EL (cell line): ENCODE results near the gene PACSIN2.
"Not testable (repeated sequence)": the region's sequence is repeated elsewhere in the genome, so short reads cannot be mapped to it uniquely, and the experiment has no call there.

Experiments used
- DNase-seq: peaks from one replicate; pipeline ENCODE4 v3.0.0-alpha.2; 2016

The PACSIN2 gene

DNA sequence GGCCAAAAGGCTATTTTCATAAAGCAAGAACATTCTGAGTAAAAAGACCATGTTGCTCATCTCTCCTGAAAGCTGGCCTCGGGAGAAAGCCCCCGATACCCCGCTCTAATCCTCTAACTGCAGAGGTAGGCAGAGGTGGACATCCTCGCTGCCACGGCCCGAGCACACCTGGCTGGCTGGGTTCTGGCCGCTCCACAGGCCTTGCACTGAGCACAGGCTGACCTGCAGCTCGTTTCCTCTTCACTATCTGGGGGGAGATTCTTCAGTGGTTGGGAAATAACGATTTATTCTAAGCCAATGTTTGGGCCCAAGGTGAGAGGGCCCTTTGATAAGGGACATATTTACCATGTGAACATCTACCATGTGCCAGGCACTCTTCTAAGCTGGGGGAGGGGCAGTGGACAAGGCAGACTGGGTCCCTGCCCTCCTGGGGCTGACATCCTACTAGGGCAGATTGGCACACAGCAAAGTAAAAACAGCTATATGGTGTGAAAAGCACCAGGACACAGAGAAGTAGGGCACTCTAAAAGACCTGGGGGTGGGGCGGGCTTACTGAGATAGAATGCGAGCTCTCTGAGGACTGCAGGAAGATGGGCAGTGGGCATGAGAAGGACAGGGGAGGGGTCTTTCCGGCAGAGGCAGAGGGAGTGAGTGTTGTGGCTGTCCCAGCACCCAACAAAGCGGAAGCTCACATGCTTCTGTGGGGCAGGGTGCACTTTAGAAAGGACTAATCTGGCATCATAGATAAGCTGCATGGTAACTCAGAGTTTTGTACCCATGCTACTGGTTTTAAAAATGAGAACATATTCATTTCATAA lies 92.4 kb downstream of the PACSIN2 start:
- no peak for DNase-seq

DNA sequence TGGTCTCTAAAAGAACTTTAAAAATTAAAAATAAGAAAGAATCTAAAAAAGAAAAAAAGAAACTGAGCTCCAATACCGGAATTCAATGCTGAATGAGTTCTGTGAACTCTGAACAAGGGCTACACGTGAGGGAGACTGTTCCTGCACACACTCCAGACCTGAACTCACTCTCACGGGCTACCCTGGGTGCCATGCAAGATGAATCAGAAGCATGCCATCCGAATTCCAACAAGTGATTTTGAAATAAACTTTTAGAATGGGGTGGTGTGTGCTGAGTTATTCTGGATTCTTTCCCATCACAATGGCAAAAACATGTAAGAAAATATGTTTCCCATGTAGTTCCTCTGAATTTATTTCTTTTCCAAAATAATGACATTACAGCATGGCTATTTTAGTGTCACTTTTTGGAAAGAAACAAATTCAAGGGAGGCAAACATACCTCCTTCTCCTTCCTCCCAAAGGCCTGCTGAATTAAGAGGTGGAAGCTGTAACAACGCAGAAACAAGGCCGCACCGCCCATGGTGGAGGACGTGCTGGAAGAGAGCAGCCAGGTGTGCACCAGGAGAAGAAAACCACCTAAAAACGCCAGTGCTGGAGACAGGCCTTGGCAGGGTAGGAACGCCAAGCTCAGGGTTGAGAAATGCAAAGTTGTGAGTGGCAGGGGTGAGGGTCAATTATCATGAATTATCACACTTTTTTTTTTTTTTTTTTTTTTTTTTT lies 94.7 kb downstream of the PACSIN2 start:
- peak; percentile 73 for DNase-seq

- DNase-seq = peak; percentile 44
Observed at GRCh38 chr22:42919199-42919598, 95.8 kb downstream of the PACSIN2 start.

DNA sequence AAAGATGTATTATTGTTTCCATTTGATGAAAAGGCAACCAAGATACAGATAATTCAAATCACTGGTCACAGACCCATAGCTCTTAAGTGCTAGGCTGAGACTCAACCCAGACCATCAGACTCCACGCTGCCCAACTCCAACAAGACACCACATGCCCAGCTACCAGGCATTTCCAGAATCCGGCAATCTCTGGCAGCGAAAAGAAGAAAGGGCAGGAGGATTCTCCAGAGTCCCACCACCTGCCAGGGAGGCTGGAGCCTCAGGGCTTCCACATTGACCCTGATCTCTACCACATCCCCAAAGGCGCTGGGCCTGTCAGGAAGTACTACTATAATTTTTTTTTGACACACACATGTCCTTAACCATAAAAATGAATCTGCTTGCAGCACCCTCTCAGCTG lies 96.4 kb downstream of the PACSIN2 start:
- no peak for DNase-seq

GRCh38 chr22:42917358-42917757 lies 97.6 kb downstream of the PACSIN2 start:
- DNase-seq = not testable (repeated sequence)

GRCh38 chr22:42915980-42916765 lies 98.8 kb downstream of the PACSIN2 start:
- DNase-seq = no peak

GRCh38 chr22:42914511-42915076 lies 100.4 kb downstream of the PACSIN2 start:
- DNase-seq = no peak

GRCh38 chr22:42913874-42914510 lies 101.0 kb downstream of the PACSIN2 start:
- no peak for DNase-seq

- DNase-seq = no peak
Observed at GRCh38 chr22:42912059-42912458, 102.9 kb downstream of the PACSIN2 start.

DNA sequence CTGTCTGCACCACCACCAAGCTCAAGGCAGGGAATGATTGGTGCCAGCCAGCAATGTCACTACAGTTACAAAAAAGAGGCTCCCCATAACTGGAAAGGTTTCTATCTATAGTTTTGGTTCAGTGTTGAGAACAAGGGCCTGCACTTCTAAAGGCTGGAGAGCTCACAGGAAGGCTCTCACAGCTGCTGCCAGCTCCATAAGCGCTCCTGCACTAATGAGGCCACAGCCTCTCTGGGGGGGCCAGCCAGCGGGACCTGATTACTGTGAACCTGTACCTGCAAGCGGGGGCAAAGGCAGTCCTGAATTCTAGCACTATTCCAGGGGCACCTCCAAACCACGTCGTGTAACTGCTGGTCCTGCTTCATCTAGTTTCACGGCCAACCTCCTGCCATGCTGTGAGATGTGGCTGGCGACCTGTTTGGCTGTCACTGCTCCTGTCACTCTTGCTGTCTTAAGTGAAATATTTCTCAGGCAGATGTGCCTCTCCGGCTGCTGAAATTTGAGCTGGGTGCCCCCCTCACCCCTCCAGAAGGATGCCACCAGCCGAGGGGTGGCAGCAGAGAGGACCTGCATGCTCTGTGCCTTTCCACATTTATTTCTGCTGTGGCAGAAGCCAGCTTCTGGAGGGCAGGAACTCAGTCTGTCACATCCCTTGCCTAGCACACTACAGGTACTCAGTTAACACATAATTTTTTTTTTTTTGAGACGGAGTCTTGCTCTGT lies 104.6 kb downstream of the PACSIN2 start:
- no peak for DNase-seq

DNA sequence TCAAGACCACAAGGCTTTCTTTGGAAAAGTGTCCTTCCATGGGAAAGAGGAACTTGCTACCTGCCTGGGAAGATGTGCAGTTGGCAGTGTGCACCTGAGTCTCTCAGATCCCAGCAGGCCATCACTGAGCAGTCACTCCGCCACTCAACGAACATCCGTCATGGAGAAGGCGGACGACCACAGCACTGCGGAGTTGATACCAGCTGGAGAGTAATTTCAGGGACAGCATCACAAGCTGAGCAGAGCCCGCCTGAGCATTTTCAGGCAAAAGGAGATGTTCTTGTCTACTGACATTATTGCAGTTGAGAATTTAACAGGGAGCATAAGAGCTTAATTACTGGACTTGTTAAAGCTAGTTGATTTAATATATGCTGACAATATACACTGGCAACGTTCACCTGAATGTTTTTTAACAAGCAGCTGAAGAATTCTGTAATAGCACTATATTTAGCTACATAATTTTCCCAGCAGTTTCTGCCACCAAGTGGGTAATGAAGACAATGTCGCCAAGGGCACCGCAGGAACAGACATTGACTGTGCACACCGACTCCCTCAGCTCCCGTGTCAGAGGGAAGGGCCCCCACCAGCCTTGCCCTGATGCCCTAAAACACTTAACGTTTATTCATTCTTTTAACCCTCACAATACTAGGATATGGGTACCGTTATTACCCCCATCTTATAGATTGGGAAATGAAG lies 105.4 kb downstream of the PACSIN2 start:
- no peak for DNase-seq

GRCh38 chr22:42908374-42908746 lies 106.6 kb downstream of the PACSIN2 start:
- DNase-seq = no peak

GRCh38 chr22:42907404-42908373 lies 107.3 kb downstream of the PACSIN2 start:
- DNase-seq = no peak

GRCh38 chr22:42906605-42907348 lies 108.2 kb downstream of the PACSIN2 start:
- no peak for DNase-seq

GRCh38 chr22:42905702-42906183 lies 109.2 kb downstream of the PACSIN2 start:
- DNase-seq = no peak

- no peak for DNase-seq
Observed at GRCh38 chr22:42905217-42905616, 109.7 kb downstream of the PACSIN2 start.

GRCh38 chr22:42904050-42904449 lies 110.9 kb downstream of the PACSIN2 start:
- DNase-seq = no peak

DNA sequence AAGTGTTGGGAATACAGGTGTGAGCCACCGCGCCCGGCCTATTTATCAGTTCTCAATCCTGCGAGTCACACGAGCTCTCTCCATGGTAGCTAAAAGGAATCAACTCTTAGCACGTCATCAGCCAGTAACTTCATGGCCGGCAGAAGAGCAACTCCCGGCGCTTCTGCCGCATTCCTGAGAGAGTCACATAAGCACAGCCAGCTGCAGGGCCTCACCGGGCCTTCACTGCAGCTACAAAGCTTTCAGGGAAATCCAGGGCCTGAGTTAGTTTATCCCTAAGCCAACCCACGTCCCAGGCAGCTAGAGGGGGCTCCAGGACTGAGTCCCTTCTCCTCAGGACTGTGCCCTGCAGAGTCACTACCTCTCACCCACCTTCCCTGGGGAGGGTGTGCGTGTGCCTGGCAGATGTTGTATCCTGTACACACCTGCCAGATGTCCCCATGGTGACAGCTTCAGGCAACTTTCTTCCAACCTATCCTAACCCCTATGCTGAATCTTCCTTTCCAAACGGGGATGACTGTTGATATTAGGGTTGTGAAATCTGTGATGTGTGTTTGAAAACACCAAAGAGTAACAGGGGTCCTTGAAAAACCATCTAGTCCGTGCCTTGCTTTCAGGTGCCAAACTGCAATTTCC lies 112.0 kb downstream of the PACSIN2 start:
- peak; percentile 43 for DNase-seq
